OCI-LY1 (cell line): Measurements from ENCODE around the gene CBLB.
A peak's percentile ranks its signal among the peaks of the same experiment; 100 is the strongest.

Experiments used
- H2AFZ ChIP-seq: fragments of 200-600 bp; sonication (generic), shearing (Covaris generic); 2 replicates; pipeline ENCODE4 v1.6.0; 2014; ENCODE audit warnings: antibody characterized with exemption, mild to moderate bottlenecking, low read length
- H3F3A ChIP-seq: fragments of 200-600 bp; sonication (generic), shearing (Covaris generic); 2 replicates; pipeline ENCODE4 v1.6.0; 2014; ENCODE audit warnings: mild to moderate bottlenecking, antibody characterized with exemption, low read length, moderate library complexity; ENCODE audit not compliant: insufficient read depth
- H3K27ac ChIP-seq: fragments of 200-600 bp; sonication (generic); 2 replicates; pipeline ENCODE4 v1.5.1; 2014; ENCODE audit warnings: low read length, mixed run types, mild to moderate bottlenecking, low read depth; ENCODE audit not compliant: poor library complexity, severe bottlenecking
- H3K27me3 ChIP-seq: fragments of 200-600 bp; sonication (generic); 2 replicates; pipeline ENCODE4 v1.6.0; 2014; ENCODE audit warnings: antibody characterized with exemption, mild to moderate bottlenecking, low read length, moderate library complexity; ENCODE audit not compliant: insufficient read depth
- H3K36me3 ChIP-seq: fragments of 200-600 bp; sonication (generic); 2 replicates; pipeline ENCODE4 v1.6.1; 2014; ENCODE audit warnings: mild to moderate bottlenecking, antibody characterized with exemption, low read length, moderate library complexity, mixed read lengths; ENCODE audit not compliant: insufficient read depth
- H3K4me1 ChIP-seq: fragments of 200-600 bp; sonication (generic); 2 replicates; pipeline ENCODE4 v1.5.1; 2014; ENCODE audit warnings: mild to moderate bottlenecking, low read length, moderate library complexity; ENCODE audit not compliant: insufficient read depth, severe bottlenecking
- H3K4me2 ChIP-seq: fragments of 200-600 bp; sonication (generic), shearing (Covaris generic); 2 replicates; pipeline ENCODE4 v1.6.1; 2014; ENCODE audit warnings: low read length
- H3K4me3 ChIP-seq: fragments of 200-600 bp; sonication (generic); 2 replicates; pipeline ENCODE4 v1.5.1; 2014; ENCODE audit warnings: low read length, low read depth, mild to moderate bottlenecking, mixed read lengths; ENCODE audit not compliant: poor library complexity, severe bottlenecking
- H3K79me2 ChIP-seq: fragments of 200-600 bp; shearing (Covaris generic); 2 replicates; pipeline ENCODE4 v1.6.1; 2016; ENCODE audit warnings: mixed run types, low read length, mixed read lengths; ENCODE audit not compliant: insufficient read depth
- H3K9ac ChIP-seq: fragments of 200-600 bp; sonication (generic), shearing (Covaris generic); 2 replicates; pipeline ENCODE4 v1.6.1; 2014; ENCODE audit warnings: mild to moderate bottlenecking, low read length, mixed read lengths
- H3K9me2 ChIP-seq: fragments of 200-600 bp; sonication (generic), shearing (Covaris generic); 2 replicates; pipeline ENCODE4 v1.6.1; 2014; ENCODE audit warnings: low read depth, mild to moderate bottlenecking, low read length, mixed read lengths
- H3K9me3 ChIP-seq: fragments of 200-600 bp; shearing (Covaris generic); 2 replicates; pipeline ENCODE4 v1.6.1; 2014; ENCODE audit warnings: low read length, mixed read lengths
- H4K20me1 ChIP-seq: fragments of 200-600 bp; sonication (generic), shearing (Covaris generic); 2 replicates; pipeline ENCODE4 v1.6.0; 2016; ENCODE audit warnings: mild to moderate bottlenecking, low read length; ENCODE audit not compliant: insufficient read depth
- CTCF ChIP-seq: fragments of 200-600 bp; sonication (generic), shearing (Covaris generic); IDR thresholded peaks from 2 replicates; pipeline ENCODE4 v1.5.1; 2017; ENCODE audit warnings: mild to moderate bottlenecking, antibody characterized with exemption, low read length, moderate library complexity, mixed read lengths
- EZH2 ChIP-seq: fragments of 200-600 bp; sonication (generic), shearing (Covaris generic); IDR thresholded peaks from 2 replicates; pipeline ENCODE4 v1.8.0; 2017; ENCODE audit warnings: borderline replicate concordance, mixed run types, mild to moderate bottlenecking, antibody characterized with exemption, low read length, moderate library complexity, mixed read lengths

CBLB gene

DNA sequence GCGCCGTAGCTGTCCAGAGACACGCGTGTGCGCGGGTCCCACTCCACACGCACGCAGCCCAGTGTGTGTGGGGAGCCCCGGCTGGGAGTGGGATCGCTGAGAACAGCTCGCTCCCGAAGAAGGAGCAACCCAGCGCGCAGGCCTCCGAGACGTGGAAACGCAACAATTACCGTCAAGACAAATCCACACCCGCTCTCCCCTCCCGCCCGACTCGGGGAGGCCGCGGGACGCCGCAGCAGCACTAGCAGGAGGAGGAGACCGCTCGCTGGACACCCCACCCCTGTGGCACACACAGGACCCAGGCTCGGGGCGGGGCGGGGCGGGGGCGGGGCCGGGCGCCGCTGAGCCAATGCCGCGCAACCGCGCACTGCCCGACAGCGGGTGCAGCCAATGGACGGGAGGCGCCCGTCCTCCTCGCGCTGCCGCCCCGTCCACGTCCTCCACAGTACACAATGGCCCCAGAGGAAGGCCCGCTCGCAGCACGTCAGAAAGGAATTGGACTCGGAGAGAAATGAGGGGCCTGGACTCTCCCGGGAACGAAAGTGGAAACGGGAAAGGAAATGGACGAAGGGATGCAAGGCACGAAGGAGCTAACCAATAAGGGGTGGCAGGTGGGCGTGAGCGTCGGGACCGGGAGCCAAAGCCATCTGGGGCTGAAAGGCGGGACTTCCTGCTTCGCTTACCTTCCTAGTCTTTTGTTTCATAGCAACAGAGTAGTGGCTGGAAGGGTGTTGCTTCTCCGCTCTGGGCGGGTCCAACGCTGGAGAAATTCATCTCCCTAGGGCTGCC lies at the start of gene CBLB:
Gene CBLB (minus strand): TSS at position 271 of the 789 bp plus-strand sequence. CDS start 1,435 bp downstream, outside the sequence.
- TF ChIP-seq EZH2 (no peak), CTCF (no peak)
- Histone ChIP-seq H3K9me3 (no peaks in the 10 kb centered on the region), H3K27ac (peak within 1 kb of the TSS; percentile 87), H3K4me1 (peaks cover 49% of the 10 kb centered on the region), H3K27me3 (no peaks in the 10 kb centered on the region), H3K4me3 (peak within 1 kb of the TSS; percentile 92), H2AFZ (peak within 1 kb of the TSS; percentile 35; the same call in 1 of the 2 replicates), H3F3A (no peaks in the 10 kb centered on the region), H3K36me3 (peaks cover 13% of the 10 kb centered on the region; the same call in 1 of the 2 replicates), H3K9ac (peak within 1 kb of the TSS; percentile 84), H3K9me2 (no peaks in the 10 kb centered on the region), H3K79me2 (peaks cover 37% of the 10 kb centered on the region), H4K20me1 (no peaks in the 10 kb centered on the region), H3K4me2 (peak within 1 kb of the TSS; percentile 99)

DNA sequence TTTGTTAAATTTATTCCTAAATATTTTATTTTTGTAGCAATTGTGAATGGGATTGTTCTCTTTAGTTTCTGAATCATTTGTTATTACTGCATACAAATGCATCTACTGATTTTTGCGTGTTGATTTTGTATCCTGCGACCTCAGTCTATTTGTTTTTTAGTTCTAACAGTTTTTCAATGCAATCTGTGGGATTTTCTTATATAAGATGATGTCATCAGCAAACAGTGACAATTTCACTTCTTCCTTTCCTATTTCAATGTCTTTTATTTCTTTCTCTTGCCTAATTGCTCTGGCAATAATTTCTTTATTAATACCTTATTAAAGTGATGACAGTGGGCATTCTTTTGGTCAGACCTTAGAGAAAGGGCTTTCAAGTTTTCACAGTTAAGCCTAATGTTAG lies 48.0 kb upstream of the CBLB start:
- Histone ChIP-seq H3K79me2 (no peaks in the 10 kb centered on the region), H3K4me2 (no peak overlapping the region), H3K4me3 (no peak overlapping the region), H3K9me3 (peaks cover 8% of the 10 kb centered on the region), H3K27me3 (no peaks in the 10 kb centered on the region), H4K20me1 (no peaks in the 10 kb centered on the region), H3K9me2 (no peaks in the 10 kb centered on the region), H3K36me3 (no peaks in the 10 kb centered on the region), H3F3A (no peaks in the 10 kb centered on the region), H3K9ac (no peak overlapping the region), H2AFZ (no peak overlapping the region), H3K27ac (no peak overlapping the region), H3K4me1 (no peaks in the 10 kb centered on the region)
- TF ChIP-seq EZH2 (no peak), CTCF (no peak)

DNA sequence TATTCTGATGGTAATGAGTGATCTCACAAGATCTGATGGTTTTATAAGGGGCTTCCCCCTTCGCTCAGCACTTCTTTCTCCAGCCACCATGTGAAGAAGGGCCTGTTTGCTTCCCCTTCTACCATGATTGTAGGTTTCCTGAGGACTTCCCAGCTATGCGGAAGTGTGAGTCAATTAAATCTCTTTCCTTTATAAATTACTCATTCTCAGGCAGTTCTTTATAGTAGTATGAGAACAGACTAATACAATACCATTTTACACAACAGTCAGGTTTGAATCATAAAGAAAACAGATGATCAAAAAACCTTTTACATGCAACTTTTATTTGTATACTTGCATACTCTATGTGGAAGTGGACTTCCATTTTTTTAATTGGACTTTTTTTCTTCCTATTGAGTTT lies 46.7 kb upstream of the CBLB start:
- Histone ChIP-seq H3K36me3 (no peaks in the 10 kb centered on the region), H2AFZ (no peak overlapping the region), H3K9me3 (peaks cover 8% of the 10 kb centered on the region), H3K4me2 (no peak overlapping the region), H4K20me1 (no peaks in the 10 kb centered on the region), H3K27me3 (no peaks in the 10 kb centered on the region), H3K4me3 (no peak overlapping the region), H3K27ac (no peak overlapping the region), H3K4me1 (no peaks in the 10 kb centered on the region), H3K9ac (no peak overlapping the region), H3K79me2 (no peaks in the 10 kb centered on the region), H3K9me2 (no peaks in the 10 kb centered on the region), H3F3A (no peaks in the 10 kb centered on the region)
- TF ChIP-seq EZH2 (no peak), CTCF (no peak)
